Caki2 (cell line): Measurements from ENCODE around the gene IDH2. TPM values are rescaled to one million over a fixed set of nuclear protein-coding genes. Genes with fewer than 3 reads are reported as not detected.

ENCODE experiments used
- DNase-seq: peaks from one replicate; pipeline ENCODE4 v3.0.0-alpha.2; 2015; ENCODE audit warnings: low read depth
- in situ Hi-C: cut with HindIII; loops from 2 replicates; pipeline ENCODE4 v1.10.0; 2016; ENCODE audit warnings: low sequenced_read_pairs, low pct_unique_long_range_greater_than_20kb, mixed read lengths
- total RNA-seq: library from RNA; depleted of rRNA; stranded (reverse); fragments of >200 nt; shearing (Covaris generic); gene quantifications from 2 replicates; pipeline ENCODE4 v1.2.3, GENCODE V29; 2014; ENCODE audit warnings: low replicate concordance

The IDH2 gene
- total RNA-seq, 1 experiment from 2014 or later = 74.2 TPM

DNA sequence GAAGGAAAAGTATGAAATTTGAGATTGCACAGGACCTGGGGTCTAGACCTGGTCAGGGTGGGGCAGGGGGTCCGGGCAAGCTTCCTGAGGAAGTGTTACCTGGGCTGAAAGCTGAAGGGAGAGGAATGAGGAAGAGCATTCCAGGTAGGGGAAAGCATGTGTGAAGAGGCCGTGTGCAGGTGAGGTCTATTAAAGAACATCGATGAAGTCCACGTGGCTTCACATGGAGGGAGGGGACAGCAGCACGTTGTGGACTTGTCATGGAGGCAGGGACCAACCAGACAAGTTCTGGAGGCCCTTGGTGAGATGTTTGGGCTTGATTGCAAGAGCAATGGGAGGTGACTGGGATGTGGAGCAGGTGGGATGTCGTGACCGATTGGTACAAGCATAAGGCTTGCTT lies 47.1 kb downstream of the IDH2 start:
- DNase-seq = no peak
- in situ Hi-C loops = no loop called here

DNA sequence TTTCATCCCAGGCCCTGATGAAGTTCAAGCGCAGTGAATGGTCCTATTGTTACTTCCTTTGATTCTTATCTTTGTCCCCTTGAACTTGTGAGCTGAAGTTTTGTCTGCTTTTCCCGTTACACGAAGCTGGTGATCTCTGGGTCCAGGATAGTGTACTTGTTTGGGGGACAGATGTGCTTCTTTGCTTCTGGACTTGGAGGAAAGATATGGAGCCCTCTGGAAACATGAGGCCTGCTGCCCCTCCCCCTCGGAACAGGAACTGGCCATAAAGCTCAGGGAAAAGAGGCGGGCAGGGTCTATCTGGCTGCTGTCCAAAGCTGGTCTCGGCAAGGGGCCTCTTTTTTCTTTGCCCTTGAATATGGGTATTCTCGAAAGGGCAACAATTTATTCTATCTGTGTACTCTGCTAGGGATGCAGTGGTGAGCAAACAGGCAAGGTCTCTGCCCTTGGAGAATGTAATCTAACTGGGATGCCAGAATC lies 47.6 kb downstream of the IDH2 start:
- in situ Hi-C loops = no loop called here
- no peak for DNase-seq

DNA sequence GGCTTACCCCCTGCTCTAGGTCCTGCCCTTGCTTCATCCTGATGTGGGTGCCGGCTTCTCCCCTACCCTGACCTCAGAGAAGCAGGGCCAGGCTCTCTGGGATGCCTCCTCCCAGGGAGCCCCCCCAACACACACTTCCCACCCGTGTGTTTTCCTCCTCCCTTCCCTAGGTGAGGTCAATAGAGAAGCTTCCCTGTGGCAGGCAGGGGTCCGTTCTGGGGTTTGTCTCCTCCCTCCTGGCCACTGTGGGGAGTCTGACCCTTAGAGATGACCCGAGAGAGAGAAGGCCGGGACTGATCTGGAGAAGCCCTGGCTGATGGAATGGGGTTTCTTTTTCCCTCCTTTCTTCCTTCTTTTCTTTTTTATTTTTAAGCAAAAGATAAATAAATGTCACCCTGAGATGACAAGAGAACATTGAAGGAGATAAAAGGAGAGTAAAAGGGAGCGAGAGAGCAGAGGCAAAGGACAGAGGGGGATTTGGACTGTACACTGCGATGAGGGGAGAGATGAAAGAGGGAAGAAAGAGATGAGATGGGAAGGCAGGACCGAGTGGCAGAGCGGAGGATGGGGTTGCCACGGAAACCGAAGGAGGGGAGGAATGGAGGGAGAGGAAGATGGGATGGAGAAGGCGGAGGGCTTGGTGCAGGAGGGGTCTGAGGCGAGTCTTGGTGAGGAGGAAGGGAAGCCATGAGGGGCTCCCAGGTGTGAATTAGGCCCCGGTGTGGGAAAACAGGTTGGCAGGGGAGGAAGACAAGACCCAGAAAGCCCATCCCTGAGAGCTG lies 48.4 kb downstream of the IDH2 start:
- in situ Hi-C loops = no loop called here
- DNase-seq = no peak

DNA sequence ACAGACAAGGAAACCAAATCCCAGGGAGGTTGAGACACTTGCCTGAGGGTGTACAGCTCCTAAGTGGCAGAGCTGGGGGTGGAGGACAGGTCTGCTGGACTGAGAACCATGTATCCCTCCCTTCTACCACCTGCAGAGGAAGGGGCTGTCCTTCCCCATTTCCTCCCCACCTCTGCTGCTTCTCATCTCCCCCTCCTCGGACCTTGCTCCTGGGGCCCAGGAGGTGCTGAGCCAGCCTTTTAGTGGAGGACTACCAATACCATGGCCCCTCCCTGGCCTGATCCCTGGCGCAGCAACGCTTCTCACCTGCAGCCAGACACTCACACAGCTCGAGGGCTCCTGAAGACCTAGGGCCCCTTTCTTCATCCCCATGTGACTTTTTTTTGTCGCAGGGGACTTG lies 50.4 kb downstream of the IDH2 start:
- in situ Hi-C loops = no loop called here
- no peak for DNase-seq

DNA sequence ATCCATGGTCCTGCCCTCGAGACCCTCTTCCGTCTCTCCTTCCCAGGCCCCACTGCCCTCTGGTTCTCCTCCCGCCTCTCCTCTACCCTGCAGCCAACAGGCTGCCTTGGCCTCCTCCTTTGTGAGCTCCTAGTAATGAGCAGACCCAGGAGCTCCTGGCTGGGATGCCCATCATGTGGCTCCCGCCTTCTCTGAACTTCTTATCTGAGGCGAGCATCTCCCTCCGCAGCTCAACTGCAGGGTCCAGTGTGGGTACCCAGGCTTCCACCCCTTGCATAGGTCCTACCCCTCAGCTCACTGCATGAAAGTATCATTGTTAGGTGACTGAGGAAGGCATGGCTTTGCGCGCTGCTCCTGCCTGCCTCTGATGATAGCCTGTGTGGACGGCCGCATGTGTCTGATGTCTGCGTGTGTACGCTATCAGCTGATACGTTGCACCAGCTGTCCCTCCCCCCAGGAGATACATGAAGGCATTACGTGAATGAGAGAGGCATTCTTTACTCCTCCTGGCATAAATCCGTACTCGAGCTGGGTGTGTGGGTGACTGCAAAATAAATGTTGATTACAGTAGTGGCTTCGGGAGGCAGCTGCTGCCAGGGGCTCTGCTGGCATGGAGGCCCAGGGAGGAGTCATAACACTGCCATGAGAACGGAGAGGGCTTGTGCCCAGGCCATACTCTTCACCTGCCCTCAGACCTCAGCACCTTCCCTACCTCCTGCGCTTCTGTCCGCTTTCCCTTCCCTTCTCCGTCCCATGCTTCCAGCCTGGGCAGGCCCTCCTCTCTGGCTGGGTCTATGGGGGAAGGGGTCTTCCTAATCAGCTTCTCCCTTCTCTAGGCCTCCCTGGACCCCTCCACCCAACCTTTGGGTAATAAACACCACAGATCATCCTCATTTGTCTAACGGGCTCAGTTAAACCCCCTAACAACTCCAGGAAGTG lies 52.3 kb downstream of the IDH2 start:
- in situ Hi-C loops = no loop called here
- DNase-seq = no peak

DNA sequence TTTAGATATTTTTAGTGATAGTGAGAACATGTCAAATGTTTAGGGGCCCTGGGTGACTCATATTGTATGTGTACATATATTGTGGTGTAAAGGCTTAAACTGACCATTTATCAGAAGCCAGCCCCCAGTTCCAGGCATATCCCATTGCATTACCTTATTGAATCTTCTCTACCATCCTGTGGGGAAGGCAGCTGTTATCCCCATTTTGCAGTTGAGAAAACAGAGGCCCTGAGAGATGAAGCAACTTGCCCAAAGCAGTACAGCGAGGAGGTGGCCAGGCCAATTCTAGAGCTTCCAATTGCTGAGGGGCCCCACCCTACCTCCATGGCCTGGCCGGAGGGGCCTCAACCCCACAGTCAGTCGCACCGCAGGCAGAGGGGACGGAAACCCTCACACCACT lies 53.2 kb downstream of the IDH2 start:
- no peak for DNase-seq
- in situ Hi-C loops = no loop called here

DNA sequence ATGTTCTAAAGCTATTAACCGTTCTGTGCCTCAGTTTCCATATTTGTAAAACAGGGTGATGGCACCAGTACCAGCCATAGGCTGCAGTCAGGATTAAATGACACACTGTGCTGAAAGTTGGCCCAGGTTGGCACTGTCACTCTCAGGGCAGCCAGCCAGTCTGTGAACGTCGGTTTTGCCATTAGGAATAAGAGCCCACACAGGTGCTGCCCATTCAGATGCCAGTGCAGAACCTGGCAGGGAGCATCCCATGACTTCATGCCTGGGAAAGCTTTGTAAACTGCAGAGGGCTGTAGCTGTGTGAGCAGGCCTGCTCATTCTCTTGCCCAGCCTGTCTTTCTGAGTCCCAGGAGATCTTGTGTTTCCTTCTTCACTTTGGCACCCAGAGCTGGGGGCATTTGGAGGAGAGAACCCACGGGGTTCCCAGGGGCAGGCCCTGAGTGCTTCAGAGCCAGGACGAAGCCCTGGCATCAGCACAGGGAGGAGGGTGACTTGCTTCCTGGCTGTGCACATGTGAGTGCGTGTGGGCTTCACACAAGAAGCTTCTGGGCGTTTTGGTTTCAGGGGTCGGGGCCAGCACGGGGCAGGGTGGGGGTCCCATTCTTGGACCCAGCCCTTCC lies 54.2 kb downstream of the IDH2 start:
- in situ Hi-C loops = no loop called here
- DNase-seq = no peak

DNA sequence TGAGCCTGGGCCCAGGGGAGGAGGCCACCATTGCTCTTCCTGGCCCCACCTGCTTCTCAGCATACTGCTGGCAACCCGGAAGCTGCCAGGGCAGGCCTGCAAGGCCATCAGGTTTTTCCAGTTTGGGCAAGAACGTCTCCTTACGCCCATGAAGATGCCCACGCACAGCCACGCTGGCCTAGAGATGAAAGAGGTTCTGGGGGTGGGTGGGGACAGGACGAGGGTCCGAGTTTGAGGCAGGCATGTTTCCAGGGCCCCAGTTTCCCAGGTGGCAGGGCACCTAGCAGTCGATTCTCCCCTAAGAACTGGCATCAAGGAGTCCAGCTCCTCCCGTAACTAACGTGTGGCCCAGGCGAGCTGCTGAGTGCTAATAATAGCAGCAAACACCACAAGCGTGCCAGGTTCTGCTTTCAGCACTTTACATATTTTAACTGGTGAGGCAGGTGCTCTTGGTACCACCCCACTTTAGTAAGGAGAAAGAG lies 55.3 kb downstream of the IDH2 start:
- in situ Hi-C loops = no loop called here

DNA sequence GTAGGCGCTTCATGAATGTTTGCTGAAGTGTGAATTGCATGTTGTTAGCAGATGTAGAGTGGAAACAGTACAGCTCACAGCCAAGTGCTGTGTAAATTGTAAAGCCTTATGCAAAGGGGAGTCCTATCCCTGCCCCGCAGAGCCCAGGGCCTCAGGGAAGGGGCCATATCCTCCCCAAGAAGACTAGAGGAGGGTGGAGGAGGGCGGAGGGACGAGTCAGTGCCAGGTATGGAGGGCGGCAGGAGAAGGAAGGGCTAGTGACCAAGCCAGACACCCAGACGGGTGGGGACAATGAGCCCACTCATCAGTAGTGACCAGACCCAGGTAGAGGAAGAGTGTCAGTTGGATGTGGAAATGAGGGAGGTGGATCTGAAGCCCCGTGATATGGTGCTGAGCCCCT lies 56.0 kb downstream of the IDH2 start:
- no peak for DNase-seq
- in situ Hi-C loops = no loop called here

More for the DNA sequence above, 55.3 kb downstream of the IDH2 start:
- DNase-seq = no peak

DNA sequence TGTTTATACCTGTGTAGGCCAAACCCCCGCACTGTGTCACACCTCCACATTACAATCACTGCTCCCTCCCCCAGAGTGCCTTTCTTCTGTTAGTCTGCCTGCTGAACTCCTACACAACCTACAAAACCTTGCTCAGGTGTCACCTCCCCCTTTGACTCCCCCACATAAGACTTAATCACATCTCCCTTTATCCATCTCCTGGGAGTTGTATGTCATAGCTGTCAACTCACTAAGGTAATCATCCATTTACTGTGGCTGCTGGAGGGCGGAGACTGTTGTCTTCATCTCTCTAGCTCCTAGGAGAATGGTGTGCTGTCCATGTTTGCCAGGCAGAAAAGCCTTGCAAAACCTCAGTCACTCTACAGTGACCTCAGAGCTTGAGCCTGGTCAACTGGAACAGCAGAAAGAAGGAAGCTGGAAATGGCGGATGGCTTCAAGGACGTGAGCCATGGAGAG lies 57.3 kb downstream of the IDH2 start:
- DNase-seq = peak; percentile 72
- in situ Hi-C loops = no loop called here

DNA sequence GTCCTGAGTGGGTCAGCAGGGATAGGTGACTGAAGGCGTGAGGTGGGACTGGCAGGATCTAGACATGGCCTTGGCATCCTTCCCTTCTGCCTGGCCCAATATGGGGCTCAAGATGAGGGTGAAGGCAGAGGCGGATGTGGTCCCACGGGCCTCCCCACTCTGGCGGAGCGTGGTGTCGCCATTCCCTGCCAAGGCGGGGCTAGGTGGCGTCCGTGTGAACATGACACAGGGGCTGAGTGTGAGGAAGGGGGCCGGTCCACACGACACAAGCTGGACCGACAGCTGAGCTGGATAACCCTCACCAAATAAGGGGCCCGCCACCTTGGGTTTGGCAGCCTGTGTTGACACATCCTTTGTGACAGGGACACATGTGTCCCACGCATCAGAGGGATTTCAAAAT lies 58.1 kb downstream of the IDH2 start:
- DNase-seq = no peak
- in situ Hi-C loops = no loop called here

DNA sequence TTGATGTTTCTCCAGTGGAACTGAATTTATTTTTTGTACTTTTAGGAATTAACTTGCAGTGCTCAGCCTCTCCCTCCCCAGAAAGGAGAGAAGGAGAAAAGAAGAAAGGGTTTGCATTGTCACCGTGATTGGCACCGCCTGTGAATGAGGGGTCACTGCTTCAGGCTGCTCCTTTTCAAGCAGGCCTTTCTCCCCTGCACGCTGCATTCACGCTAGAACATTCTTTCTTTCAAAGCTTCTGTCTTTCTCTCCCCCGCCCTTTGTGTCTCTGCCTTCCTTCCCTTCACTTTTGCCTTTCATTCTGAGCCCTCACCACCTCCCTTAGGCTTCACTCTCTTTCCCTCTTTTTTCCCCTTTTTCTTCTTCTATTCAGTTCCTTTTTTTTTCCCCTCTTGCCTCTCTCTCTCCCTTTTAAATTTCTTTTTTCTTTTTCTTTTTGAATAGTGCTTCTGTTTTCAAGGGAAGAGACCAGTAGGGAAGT lies 58.7 kb downstream of the IDH2 start:
- no peak for DNase-seq

DNA sequence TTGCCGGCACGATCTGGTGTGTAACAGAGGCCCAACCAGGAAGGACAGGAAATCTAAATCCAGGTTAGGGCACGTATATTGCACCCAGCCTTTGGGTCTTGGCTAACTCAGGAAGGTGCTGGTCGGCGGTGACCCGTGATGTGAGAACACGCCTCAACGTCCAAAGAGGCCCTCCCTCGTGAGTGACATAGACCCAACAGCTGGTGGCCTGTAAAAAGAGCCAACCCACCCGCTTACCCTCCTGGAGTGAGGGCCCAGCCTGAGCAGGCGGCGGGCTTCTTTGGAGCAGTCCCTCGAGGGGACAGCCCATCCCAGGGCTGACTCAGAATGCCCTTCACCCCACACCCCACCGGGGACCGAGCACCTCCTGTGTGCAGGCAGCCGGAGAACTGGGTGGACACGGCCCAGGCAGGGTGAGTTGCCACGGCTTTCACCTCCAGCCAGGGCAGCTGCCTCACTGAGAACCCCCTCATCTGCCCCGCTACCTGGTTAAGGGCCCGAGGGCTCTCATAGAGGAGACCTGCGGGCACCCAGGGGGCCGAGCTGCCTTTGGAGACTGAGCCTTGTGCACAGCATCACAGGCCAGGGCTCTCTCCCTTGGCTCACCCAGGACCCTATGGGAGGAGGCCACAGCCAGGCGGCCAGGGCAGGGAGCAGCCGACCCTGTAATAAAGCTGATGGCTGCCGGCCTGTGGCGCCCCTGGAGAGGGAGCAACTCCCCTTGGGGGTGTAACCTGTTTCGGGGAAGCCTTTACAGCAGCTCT lies 59.3 kb downstream of the IDH2 start:
- no peak for DNase-seq
- in situ Hi-C loops = no loop called here

More for the DNA sequence above, 58.7 kb downstream of the IDH2 start:
- in situ Hi-C loops = no loop called here

DNA sequence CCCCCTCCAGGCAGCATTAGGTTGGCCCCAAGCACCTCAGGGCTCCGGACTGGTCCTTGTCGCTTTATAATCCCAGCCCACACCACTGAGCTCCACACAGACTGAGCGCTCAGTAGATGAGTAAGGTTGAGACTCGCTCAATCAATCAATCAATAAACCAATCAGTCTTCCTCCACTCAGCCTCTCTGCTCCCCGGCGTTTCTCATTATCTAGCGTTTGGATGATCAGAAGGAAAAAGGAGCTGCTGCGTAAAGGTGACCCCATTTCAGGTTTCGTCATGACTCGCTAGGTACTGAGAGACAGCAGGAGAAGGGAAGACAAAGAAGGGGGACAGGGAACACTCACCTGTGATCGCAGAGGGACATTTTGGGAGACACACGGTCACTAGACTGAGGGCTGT lies 59.9 kb downstream of the IDH2 start:
- in situ Hi-C loops = no loop called here
- DNase-seq = no peak

DNA sequence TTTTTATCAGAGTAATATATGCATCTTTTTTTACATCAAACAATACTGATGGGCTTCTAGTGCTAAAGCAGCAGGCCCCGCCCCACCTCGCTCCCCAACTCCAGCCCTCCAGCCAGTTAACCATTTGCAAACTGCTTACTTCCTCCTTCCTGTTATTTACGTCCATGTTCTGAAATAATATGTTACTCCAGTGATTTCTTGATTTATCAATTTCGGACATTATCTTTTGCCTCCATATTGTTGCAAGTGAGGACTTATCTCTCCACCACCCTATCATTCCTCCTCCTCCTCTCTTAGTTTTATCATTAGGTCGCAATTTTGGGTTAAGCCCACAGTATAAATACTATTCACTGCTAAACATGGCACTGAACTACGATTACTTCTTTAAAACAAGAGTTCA lies 61.6 kb downstream of the IDH2 start:
- in situ Hi-C loops = no loop called here
- no peak for DNase-seq

DNA sequence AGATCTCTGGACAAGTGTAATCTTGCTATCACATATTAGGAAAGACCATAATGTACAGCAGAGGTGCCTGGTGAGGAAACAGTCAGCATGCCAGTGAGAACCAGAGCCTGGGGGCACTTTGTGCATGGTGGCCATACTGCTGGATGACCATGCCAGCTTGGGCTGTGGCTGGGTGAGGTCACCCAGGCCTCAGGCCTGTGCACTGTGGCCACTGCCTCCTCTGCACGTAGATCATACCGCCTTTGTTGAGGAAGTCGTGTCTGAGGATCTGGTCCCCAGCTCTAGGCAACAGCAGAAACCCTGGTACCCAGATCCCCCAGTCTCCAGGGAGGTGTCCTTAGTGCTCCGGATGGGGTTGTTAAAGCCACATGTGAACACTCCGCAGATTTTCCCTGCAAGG lies 62.3 kb downstream of the IDH2 start:
- in situ Hi-C loops = no loop called here
- DNase-seq = no peak

DNA sequence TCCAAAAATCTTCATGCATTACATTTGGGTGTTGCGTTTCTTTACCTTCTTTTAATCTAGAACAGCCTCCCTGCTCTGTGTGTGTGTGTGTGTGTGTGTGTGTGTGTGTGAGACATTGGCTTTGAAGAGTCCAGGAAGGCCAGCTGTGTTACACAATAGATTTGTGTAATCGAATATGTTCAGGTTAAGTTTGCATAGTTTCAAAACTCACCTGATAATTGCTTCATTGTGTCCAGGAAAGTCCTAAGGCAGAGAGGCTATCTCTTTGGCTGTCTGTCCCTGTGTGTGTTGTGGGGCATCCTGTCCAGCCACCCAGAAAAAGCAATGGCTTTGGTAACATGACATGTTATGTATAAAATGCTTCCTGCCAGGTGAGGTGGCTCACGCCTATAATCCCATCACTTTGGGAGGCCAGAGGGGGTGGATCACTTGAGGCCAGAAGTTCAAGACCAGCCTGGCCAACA lies 63.6 kb downstream of the IDH2 start:
- in situ Hi-C loops = no loop called here
- no peak for DNase-seq
